ENCODE results near the gene CRHR2. TPM values are rescaled to one million over a fixed set of nuclear protein-coding genes. Genes with fewer than 3 reads are reported as not detected.

The CRHR2 gene
- total and polyA plus RNA-seq, 2 donors (not counting 1 experiment from before 2014, with no cell fraction given): not detected

- TF ChIP-seq CTCF (conservative IDR thresholded peaks at IDR 0.05 in 1 of 2, IDR thresholded peaks at IDR 0.05 in 1 of 2; ENCODE audit: low read depth in 1 of 2, low read length in 2 of 2) (no peak), EZH2 (IDR thresholded peaks at IDR 0.05; ENCODE audit: low read length, missing control alignments) (no peak)
- no peak for DNase-seq (ENCODE audit: low read depth in 2 of 2)
- H3K27ac ChIP-seq (ENCODE audit: insufficient read depth, low read length): no peak overlapping the region
- no peak overlapping the region for H2AFZ ChIP-seq (ENCODE audit: low read length)
- H3K79me2 ChIP-seq (ENCODE audit: control insufficient read depth, insufficient read depth, low read length): no peaks in the 10 kb centered on the region
- no peaks in the 10 kb centered on the region for H3K36me3 ChIP-seq (ENCODE audit: control insufficient read depth, insufficient read depth, low read length)
- H3K9me3 ChIP-seq (ENCODE audit: control insufficient read depth, insufficient read depth, low read depth, low read length): no peaks in the 10 kb centered on the region
- H4K20me1 ChIP-seq (ENCODE audit: control insufficient read depth, extremely low read depth, insufficient read depth, low read length): no peaks in the 10 kb centered on the region
- H3K4me2 ChIP-seq (ENCODE audit: extremely low read depth, insufficient read depth, low read length): no peak overlapping the region
- no peak overlapping the region for H3K4me3 ChIP-seq (replicated peaks in 1 of 4; ENCODE audit: control extremely low read depth in 1 of 4, insufficient read depth in 1 of 4, low read depth in 3 of 4, low read length in 4 of 4)
- H3K9ac ChIP-seq (ENCODE audit: insufficient read depth, low read length): no peak overlapping the region
- peaks cover 58% of the 10 kb centered on the region for H3K27me3 ChIP-seq (ENCODE audit: control insufficient read depth, insufficient read depth, low read length)
- no peaks in the 10 kb centered on the region for H3K4me1 ChIP-seq (ENCODE audit: control insufficient read depth, extremely low read depth, insufficient read depth, low read length)
Observed at GRCh38 chr7:30683306-30683705, 1.1 kb upstream of the CRHR2 start.

GRCh38 chr7:30681815-30682211, 443 bp downstream of the CRHR2 start:
- Histone ChIP-seq H3K4me1 (ENCODE audit: control insufficient read depth, extremely low read depth, insufficient read depth, low read length) (no peaks in the 10 kb centered on the region), H2AFZ (ENCODE audit: low read length) (no peak overlapping the region), H3K9me3 (ENCODE audit: control insufficient read depth, insufficient read depth, low read depth, low read length) (no peaks in the 10 kb centered on the region), H4K20me1 (ENCODE audit: control insufficient read depth, extremely low read depth, insufficient read depth, low read length) (no peaks in the 10 kb centered on the region), H3K27me3 (ENCODE audit: control insufficient read depth, insufficient read depth, low read length) (peaks cover 61% of the 10 kb centered on the region), H3K27ac (ENCODE audit: insufficient read depth, low read length) (no peak overlapping the region), H3K9ac (ENCODE audit: insufficient read depth, low read length) (no peak overlapping the region), H3K4me2 (ENCODE audit: extremely low read depth, insufficient read depth, low read length) (no peak overlapping the region), H3K4me3 (replicated peaks in 1 of 4; ENCODE audit: control extremely low read depth in 1 of 4, insufficient read depth in 1 of 4, low read depth in 3 of 4, low read length in 4 of 4) (peak overlapping the region in 1 of 4 experiments; percentile 7), H3K79me2 (ENCODE audit: control insufficient read depth, insufficient read depth, low read length) (no peaks in the 10 kb centered on the region), H3K36me3 (ENCODE audit: control insufficient read depth, insufficient read depth, low read length) (no peaks in the 10 kb centered on the region)
- TF ChIP-seq CTCF (conservative IDR thresholded peaks at IDR 0.05 in 1 of 2, IDR thresholded peaks at IDR 0.05 in 1 of 2; ENCODE audit: low read depth in 1 of 2, low read length in 2 of 2) (no peak), EZH2 (IDR thresholded peaks at IDR 0.05; ENCODE audit: low read length, missing control alignments) (peak; percentile 88)
- no peak for DNase-seq (ENCODE audit: low read depth in 2 of 2)

GRCh38 chr7:30681331-30681797, 892 bp downstream of the CRHR2 start:
- no peaks in the 10 kb centered on the region for H3K9me3 ChIP-seq (ENCODE audit: control insufficient read depth, insufficient read depth, low read depth, low read length)
- no peaks in the 10 kb centered on the region for H4K20me1 ChIP-seq (ENCODE audit: control insufficient read depth, extremely low read depth, insufficient read depth, low read length)
- H3K27me3 ChIP-seq (ENCODE audit: control insufficient read depth, insufficient read depth, low read length): peaks cover 61% of the 10 kb centered on the region
- no peak for DNase-seq (ENCODE audit: low read depth in 2 of 2)
- peak; percentile 85 for TF ChIP-seq EZH2 (IDR thresholded peaks at IDR 0.05; ENCODE audit: low read length, missing control alignments)
- no peak for TF ChIP-seq CTCF (conservative IDR thresholded peaks at IDR 0.05 in 1 of 2, IDR thresholded peaks at IDR 0.05 in 1 of 2; ENCODE audit: low read depth in 1 of 2, low read length in 2 of 2)
- no peak overlapping the region for H3K4me3 ChIP-seq (replicated peaks in 1 of 4; ENCODE audit: control extremely low read depth in 1 of 4, insufficient read depth in 1 of 4, low read depth in 3 of 4, low read length in 4 of 4)
- H3K4me2 ChIP-seq (ENCODE audit: extremely low read depth, insufficient read depth, low read length): no peak overlapping the region
- H3K4me1 ChIP-seq (ENCODE audit: control insufficient read depth, extremely low read depth, insufficient read depth, low read length): no peaks in the 10 kb centered on the region
- H3K9ac ChIP-seq (ENCODE audit: insufficient read depth, low read length): no peak overlapping the region
- no peaks in the 10 kb centered on the region for H3K36me3 ChIP-seq (ENCODE audit: control insufficient read depth, insufficient read depth, low read length)
- no peaks in the 10 kb centered on the region for H3K79me2 ChIP-seq (ENCODE audit: control insufficient read depth, insufficient read depth, low read length)
- H2AFZ ChIP-seq (ENCODE audit: low read length): no peak overlapping the region
- no peak overlapping the region for H3K27ac ChIP-seq (ENCODE audit: insufficient read depth, low read length)

Data from fibroblast of lung (primary cell).